ENCODE data around the gene MARCHF10.
"Not testable (repeated sequence)": the region's sequence is repeated elsewhere in the genome, so short reads cannot be mapped to it uniquely, and the experiment has no call there.

Gene MARCHF10

DNA sequence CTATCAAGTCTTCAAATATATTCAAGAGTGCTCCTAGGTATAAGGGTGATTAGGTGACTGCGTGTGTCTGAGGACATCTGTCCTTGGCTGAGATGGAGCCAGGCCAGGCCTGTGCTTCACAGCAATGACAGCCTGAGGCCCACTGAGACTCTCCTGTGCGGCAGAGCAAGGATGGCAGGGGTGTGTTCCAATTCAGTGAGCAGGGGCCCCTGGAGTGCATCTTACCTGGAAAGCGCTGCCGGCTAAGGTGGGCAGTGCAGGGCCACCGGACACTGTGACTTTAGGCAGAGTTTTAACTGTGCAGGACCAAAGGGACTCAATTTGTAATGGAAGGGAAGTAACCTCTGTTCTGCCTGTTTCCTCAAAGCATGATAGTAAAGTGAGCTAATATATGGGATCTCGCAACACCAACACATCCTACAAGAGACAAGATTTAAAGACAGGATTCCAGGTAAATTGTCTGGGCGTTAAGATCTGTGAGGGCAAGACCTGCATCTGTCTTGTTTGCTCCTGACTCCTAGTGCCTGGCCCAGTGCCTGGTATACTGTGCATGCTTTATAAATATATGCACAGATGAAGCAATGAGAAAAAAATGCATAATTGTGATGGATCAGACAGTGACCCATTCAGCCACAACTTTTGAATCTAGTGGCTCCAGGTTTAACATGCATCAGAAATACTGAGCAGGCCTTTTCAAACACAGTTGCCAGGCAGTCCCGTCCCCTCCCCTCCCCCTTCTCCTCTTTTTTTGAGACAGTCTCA lies 93.9 kb downstream of the MARCHF10 start:
- DNase-seq: no peak

- DNase-seq: no peak
These were observed 94.8 kb downstream of the MARCHF10 start for GRCh38 chr17:62713086-62713881.

DNA sequence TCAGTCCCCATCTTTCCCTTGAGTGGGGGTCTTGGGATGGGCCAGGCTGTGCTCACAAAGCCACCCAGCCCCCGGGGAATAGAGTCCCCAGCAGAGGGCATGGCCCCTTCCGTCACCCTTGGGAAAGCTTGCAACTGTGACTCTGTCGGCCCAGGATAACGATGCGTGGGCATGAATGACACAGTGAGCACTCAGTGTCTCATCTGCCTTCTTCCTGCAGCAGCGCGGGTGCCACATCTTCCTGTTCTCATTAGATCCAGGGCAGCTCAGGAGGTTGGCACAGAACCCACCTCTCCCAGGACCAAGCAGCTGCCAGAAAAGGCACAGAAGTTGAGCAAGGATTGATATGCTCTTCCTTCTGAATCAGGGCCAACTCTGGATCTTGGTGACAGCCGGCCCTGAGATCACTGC lies 95.9 kb downstream of the MARCHF10 start:
- DNase-seq: no peak

DNA sequence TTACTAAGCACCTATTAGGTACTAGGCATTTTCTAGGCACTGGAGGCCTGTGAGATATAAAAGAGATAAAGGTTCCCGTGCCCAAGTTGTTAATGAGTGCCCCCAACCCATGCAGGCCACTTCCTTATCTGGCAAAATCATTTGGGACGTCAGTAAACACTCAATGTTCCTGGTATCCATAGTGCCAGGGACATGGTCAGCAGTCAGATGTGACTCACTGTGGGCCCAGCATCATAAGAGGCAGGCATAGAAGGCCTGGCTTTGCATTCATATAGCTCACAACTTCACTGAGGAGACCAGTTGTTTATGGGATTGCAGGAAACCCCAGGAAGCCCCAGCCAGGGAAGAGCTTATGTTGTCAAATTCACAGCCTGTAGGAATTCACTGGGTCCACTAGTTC lies 99.5 kb downstream of the MARCHF10 start:
- no peak for DNase-seq

DNA sequence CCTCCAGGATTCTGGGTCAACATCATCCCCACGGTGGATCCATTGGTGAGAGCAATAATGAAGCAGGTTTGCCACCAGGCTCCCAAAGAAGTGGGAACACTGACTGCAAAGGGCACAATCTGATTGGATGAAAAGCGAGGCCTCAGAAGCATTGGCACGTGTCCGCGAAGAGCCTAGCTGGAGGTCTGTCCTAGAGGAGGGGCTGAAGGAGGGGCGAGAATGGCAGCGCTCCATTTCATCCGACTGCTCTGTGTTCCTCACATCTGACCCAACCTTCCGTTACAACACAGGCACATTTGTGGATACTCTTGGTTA lies 100.7 kb downstream of the MARCHF10 start:
- no peak for DNase-seq

DNA sequence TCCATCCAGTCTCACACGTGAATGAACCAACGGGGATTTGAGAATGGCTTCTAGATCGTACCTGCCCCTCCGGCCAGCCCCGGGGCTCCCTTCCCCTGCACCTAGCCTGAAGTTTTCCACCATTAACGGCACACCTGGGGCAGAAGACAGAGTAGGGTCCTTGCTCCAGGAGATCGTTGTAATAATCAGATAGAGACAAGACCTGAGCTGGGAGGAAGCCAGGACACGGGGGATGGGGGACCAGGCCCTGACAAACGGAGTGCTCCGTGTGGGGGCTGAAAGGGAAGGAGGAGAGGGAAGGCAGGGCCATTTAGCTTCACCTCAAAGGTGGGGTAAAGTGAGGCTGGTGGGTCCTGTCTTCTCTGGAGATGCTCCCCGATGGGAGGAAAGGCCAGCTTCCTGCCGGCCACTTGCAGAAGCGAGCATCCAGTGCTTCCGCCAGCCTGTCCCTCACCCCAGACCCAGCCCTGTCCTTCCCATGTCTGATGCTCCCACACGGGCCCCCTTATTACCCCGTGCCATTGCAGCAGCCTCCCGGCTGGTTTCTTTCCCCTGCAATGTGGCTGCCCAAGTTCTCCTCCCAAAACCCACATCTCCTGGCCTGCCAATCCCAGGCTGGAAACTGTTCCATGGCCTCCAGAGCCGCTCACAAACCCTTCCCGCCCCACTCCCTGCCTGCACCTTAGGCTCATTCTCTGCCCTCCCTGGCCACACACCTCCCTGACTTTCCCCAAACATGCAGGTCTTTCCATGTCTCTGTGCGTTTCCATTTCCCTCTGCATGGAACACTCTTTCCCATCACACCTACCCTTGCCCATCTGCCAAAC lies 101.3 kb downstream of the MARCHF10 start:
- DNase-seq: no peak

DNA sequence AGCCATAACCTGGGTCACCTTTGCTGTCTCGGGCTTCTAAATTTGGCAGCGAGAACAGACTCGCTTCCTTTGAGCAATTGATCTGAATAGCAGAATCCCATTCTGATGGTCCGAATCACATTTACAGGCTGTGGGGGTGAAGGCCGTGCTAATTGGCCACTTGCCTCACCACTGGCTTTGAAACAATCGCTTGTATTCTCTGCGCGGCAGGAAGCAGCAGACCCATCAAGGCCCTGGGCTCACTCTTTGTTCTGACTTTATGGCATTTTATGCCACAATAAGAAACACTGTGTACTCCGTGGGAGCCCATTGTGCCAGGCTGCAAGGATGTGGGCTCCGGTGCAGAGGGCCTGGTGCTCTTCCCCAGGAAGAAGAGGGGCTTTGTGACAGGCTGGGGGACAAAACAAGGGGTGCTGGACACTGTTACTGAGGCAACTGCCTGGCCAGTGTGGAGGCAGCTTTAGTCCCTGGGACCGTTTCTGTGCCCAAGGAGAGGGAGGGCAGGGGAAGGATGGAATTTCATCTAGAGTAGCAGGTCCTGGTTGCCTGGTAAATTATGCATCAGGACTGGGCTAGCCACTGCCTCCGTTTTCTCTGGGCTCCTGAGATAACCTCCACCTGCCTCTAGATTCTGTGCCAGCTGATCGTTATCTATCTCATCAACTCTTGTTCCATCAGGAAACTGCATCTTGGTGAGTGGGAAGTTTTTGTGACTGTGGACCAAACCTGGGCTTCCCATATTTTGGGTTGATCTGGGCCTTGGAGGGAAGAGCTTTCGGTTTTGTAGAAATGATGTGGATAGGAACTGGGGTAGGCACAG lies 102.1 kb downstream of the MARCHF10 start:
- no peak for DNase-seq

- no peak for DNase-seq
These were observed 102.8 kb downstream of the MARCHF10 start for GRCh38 chr17:62705156-62705777.

DNA sequence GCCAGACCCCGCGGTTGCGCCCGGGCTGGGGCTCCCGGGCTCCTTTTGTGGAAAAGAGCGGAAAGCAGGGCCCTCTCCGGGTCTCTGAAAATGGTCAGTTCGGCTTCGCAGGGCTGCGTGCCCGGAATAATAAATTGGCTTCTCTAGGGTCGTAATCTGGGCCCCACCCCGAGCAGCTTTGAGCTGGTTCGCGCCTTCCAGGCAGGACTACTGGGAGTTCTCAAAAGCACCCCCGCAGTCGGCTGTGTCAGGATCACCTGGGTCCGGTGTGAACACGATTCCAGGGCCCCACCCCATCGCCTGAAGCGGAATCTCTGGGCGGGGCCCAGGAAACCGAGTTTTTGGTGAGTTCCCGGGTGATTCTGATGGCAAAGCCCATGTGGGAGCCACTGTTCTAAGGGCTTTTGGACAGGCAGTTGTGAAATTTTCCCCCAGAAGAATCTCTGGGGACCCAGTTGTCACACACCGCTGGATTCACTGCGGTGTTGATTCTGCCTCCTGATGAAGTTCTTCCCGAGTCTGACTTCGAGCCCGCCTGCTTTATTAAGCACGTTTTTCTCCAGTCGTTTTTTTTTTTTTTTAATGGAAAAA lies 103.6 kb downstream of the MARCHF10 start:
- no peak for DNase-seq

DNA sequence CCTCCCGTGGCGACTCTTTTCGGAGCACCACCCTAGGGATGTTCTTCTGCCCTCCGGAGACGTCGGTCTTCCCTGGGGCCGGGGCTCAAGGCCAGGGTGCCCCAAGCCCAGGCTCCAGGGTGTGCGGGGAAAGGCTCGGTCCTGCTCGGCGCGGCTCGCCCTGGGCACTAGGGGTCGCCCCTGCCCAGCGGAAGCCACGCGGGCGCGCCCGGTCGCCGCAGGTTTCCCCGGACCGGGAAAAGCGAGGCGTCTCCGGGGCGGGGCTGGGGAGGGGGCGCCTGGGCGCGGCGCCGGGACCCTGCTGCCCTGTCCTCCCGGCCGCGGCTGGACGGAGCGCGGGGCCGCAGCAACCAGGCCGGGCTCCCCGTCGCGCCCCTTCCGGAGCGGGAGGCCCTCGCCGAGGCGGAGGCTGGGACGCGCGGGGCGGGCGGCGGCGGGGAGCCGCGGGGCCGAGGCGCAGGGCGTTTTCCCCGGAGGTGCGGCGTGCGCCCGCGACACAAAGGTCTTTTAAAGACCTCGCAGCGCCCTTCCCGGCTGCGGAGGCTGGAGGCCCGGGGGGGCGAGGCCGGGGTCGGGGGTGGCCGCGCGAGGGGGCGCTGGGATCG lies 104.2 kb downstream of the MARCHF10 start:
- DNase-seq: no peak

DNA sequence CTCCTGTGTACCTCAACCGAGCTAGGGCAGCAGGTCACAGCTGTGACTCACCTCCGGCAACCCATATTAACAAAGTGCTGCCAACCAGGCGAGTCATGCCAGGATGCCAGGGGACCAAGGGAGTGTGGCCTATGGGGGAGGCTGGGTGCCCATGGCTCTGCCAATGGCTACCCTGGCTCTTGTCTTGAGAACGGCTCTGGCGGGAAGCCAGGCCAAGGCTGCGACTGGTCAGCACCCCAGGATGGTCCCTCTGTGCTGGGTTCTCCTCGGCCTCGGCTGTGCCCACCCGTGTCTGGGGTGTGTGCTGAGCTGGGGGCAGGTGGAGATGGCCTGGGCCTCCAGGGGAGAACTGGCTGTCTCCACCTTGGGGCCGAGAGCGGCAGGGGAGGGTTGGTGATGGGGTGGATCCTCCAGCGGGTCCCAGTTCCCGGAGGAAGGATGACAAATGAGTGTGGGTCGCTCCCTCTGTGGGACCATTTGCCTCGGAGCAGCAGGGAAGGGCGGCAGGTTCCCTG lies 104.8 kb downstream of the MARCHF10 start:
- DNase-seq: no peak

- DNase-seq: no peak
These were observed 105.3 kb downstream of the MARCHF10 start for GRCh38 chr17:62702746-62703260.

GRCh38 chr17:62701706-62702085 lies 106.4 kb downstream of the MARCHF10 start:
- DNase-seq: no peak

DNA sequence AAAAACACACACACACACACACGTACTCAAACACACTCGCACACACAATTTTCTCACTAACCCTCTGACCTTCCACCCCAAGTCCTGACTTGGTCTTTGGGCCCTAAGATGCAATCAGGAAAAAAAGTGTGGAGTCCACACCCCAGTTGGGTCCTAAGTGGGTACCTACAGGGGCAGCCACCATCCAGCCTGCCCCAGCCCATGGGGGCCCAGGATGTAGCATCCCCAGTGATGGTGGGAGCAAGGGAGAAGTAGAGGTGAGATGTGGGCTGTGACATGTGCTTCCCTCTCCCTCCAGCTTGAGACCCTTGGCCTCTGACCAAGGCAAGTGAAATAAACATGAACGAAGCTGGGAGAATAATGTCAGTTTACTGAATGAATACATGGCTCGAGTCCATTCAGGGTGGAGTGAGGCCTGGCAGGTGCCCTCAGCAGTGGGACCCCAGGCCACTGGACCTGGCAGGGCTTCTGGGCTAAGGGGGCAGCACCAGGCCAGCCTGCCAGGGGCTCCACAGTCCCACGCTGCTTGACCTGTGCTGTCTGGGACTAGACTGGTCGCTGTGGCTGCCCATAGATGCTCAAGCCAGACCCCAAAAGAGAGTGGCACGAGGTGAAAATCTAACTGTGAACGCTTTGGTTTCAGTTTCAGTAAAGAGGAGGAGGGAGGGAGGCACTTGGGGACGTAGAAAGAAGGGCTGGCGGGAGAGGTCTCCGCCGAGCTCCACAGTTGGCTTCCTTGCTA lies 107.0 kb downstream of the MARCHF10 start:
- no peak for DNase-seq

GRCh38 chr17:62698459-62698858 lies 109.7 kb downstream of the MARCHF10 start:
- not testable (repeated sequence) for DNase-seq

DNA sequence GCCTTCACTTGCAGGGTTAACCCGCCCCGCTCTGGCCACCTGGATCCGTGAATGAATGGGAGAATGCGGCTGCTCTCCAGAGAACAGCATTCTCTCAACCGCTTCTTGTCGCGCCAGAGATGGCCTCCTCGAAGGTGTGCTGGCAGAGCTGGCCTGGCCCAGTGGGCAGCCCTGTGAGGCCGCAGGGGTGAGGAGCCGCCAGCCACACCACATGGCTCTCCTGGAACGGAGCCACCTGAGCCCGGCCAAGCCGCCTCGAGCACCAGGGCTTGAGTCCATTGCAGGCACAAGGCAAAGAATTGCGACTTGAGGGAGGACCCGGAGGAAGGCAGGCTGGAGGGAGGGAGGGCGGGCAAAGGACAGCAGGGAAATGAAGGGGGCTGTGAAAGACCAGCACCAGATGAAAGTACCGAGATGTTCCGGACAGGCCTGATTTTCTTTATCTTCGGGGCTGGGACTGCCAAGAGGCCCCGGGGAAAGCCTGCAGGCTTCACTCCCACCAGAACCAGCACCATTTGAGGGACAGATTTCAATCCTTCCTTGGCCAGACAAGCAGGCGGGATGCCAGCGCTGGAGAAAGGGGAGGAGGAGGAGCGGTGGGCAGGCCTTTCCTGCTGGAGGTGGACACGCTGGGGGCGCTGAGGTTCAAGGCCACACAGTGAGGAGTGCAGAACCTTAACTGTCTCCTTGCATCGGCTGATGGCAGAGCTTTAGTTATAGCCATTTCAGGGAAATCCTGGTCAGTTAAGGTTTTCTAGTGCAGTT lies 111.2 kb downstream of the MARCHF10 start:
- peak; percentile 56 to 85 for DNase-seq

- DNase-seq: no peak
These were observed 111.9 kb downstream of the MARCHF10 start for GRCh38 chr17:62696256-62696655.

- DNase-seq: not testable (repeated sequence)
These were observed 112.9 kb downstream of the MARCHF10 start for GRCh38 chr17:62695093-62695738.

Data from cerebellar nuclear complex (tissue), 1 donor.